Erythroblast (primary cell): ENCODE measurements around the gene CCT3.

ENCODE experiments used
- GATA1 ChIP-seq: IDR thresholded peaks from 2 replicates; pipeline ENCODE4 v1.6.1; 2011; ENCODE audit warnings: low read depth, mild to moderate bottlenecking, control low read depth, low read length, moderate library complexity
- POLR2A ChIP-seq: IDR thresholded peaks from 2 replicates; pipeline ENCODE4 v1.6.1; 2011; ENCODE audit warnings: mild to moderate bottlenecking, low read length

DNA sequence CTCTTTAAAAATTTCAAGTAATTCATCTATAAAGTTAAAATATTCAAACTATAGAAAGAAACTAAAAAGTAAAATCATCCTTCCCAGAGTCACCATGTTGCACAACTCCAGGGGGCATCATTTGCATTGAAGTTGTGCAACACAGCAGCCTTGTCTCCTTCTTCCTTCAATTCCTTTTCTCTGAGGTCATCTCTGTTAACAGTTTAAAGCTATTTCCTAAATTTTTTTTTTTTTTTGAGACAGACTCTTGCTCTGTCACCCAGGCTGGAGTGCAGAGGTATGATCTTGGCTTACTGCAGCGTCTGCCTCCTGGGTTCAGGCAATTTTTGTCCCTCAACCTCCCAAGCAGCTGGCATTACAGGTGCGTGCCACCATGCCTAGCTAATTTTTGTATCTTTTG is 38.1 kb upstream of the CCT3 start:
- TF ChIP-seq POLR2A, result no peak
- TF ChIP-seq GATA1, result no peak
